ENCODE data around the gene GALT.

GRCh38 chr9:34647651-34648050 lies 1.2 kb downstream of the GALT start:
- TF ChIP-seq TAF1 (conservative IDR thresholded peaks at IDR 0.05), result no peak
- no peak for TF ChIP-seq CTCF (IDR thresholded peaks at IDR 0.05; ENCODE audit: low read depth, low read length, missing input control)

Measured in liver (tissue), 3 donors.